HL-60/S4 (cell line): Measurements from ENCODE around the gene ATP6V1G1.

Experiments used
- in situ Hi-C: fragments of 300-500 bp; cut with MboI; formaldehyde crosslinking; loops from 2 replicates; pipeline ENCODE4 v1.14.3; 2022; ENCODE audit warnings: low sequenced_read_pairs

The ATP6V1G1 gene

DNA sequence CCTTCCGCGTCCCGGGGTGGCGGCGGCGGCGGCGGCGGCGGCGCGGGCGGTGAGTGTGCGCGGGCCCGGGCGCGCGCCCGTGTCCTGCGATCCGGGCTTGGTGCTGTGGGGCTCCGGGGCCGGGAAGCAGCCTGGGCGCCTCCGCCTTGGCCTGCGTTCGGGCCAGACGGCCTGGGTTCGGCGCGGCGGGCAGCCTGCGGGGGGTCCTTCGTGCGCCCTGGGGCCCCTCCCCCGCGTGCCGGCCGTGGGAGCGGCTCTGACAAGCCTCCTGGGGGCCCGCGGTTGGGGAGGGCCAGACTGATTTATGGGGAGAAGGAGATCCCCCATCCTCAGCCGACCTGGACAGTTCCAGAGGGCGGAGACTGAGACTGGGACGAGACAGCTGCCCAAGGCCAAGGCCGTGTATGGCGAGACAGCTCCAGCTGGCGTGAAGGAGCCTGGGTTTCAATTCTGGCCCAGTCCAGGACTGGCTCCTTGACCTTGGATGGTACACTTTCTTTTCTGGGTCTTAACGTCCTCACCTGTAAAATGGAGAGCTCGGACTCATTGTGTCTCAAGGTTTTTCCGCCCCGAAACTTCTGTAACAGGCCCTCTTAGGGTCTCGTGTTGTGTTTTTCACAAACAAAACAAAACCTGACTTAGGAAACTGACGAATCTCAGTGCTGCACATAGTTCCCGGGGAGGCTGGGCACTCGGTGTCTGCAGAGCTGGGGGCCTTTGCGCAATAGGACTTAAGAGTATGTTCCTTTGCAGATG, 24.1 kb downstream of the ATP6V1G1 start:
- in situ Hi-C loops: no loop called here

DNA sequence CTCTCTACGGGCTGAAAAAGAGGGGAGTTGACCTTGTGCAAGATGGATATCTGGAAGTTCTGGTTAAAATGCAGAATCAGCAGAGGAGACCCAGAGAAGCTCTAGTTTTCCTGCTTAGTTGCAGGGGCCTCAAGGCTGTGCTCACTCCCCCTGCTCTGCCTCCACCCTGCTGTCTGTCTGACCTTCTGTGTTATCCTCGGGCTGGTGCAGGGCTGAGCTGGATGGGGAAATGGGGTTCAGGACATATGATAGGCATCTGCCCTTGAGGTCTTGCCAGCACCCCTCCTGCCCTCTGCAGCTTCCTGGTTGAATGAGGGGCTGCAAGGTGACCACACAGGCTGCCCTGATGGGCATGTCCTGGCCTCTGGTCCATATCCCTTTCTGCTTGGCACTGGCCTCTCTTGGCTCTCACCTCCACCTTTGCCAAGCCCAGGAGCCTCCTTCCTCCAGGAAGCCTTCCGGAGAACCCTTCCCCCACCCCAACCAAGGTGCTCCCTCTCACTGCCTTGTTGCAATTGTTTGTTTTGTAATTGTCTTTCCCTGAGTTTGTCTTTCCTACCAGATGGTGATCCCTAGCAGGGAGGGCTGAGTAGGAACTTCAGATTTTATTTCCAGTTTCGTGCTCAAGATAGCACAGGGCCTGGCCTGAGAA, 24.8 kb downstream of the ATP6V1G1 start:
- in situ Hi-C loops: no loop called here

DNA sequence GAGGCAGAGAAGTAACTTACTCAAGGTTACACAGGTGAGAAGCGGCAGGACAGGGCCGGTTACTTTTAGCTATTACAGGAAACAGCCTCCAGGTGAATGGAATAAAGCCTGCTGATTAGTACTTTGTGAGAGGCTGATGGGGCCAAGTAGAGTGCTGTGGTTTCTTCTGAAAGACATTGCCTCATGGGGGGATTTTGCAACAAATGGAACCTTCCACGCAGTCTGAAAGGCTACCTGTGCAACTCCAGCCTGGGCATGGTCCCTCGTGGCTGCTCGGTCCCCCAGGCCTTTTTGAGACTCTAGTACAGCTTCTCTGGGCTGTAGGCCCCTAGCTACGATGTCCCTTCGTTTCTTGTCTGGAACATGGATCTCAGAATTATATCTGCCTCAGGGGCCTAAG, 25.5 kb downstream of the ATP6V1G1 start:
- in situ Hi-C loops: no loop called here

DNA sequence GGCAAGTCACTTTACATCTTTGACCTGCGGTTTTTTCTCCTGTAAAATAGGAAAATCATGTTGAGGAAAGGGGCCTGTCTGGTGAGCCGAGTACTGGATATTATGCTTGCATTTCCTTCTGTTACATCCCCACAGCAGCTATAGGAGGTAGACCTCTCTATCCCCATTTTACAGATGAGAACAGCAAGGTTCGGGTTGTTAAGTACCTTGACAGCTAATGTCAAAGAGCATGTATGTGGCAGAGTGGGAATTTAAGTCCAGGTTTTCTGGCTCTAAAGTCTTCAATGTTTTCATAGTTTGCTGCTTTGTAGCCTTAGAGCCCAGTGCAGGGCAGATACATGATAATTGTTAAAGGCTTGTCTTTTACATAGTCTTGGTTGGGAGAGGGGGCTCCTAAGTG, 26.4 kb downstream of the ATP6V1G1 start:
- in situ Hi-C loops: no loop called here

DNA sequence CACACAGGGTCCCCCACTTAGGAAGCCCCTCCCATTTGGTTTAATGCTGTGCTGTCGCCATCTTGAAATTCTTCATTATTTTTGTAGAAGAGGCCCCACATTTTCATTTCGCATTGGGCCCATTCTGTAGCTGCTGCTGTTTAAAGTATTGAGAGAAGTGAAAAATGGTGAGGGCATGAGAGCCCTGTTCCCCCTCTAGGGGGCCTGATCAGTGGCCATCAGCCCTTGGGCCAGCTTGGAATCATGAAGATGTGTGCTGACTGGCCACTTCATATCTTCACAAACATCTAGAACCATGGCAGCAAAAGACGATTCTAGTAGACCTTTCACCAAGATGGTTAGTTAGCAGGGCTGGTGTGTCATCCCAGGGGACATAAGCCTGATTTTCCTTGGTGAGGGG, 26.8 kb downstream of the ATP6V1G1 start:
- in situ Hi-C loops: no loop called here

DNA sequence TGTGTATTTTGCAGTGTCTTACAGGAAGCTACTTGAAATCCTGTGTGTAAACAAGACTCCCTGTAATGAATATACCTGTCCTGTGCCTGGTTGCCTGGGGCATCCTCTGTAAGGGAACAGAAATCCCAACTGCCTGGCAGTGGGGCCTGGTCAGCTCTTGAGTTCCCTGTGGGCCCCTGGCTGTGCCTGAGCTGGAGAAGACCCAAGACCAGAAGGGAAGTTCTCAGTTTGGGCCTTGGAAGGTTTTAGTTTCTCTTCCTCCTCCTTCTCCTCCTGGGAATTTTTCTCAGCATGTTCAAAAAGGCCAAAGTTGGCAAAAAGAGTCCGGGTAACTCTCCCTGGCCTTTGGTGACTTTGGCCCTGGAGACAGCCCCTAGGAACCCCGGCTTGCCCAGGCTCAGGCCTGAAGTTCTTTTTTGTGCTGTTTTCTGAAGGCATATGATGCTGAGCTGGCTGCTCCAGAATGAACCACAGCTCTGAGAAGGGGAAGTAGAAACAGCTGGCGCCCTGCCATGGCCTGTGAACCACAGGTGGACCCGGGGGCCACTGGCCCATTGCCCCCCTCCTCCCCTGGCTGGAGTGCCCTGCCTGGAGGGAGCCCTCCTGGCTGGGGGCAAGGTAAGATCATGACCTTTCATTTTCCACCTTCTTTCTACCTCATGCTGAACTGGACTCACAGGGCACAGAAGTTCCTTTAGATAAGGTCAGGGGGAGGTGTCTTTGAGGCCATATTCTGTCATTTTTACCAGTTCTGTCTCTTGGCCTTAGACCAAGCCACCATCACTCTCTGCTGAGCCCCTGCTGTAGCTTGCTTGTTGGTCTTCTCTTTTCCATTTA, 29.3 kb downstream of the ATP6V1G1 start:
- in situ Hi-C loops: no loop called here

DNA sequence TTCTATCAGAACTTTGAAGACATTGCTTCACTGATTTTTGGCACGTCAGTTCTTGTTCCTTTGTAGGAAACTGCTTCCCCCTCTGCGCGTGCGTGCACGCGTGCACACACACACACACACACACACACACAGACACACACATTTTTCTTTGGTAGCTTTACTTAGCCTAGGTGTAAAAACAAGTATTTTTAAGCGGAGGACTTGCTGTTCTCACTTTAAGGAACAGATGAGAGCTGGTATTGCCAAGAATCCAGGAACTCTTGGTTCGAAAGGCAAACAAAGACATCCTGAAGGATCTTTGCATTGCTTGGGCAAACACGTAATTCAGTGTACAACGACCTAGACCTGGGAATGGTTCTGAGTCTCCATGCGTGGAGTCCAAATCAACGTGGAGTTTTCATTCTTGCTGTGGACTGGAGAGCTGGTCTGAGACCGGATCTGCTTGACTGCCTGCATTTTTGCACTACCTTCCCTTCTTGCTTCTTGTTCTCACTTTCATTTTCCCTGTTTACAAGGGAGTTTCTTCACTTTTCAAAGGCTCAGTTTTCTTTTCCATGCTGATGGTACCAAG, 31.7 kb downstream of the ATP6V1G1 start:
- in situ Hi-C loops: no loop called here

DNA sequence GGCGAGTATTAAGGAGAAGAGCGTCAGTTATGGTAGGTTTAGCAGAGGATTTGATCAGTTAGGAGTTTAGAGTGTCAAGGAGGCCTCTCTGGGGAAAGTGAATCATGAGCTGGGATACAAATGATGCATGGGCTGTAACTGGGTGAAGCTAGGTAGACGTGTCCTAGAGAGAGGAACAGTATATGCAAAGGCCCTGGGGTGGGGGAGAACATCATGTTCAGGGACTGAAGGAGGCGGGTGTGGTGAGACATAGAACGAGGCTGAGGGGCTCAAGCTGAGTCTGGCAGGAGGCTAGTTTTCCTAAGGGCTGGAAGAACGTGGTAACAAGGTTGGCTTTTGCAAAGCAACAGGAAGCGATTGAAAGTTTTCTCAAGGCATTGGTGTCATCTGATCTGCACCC, 34.0 kb downstream of the ATP6V1G1 start:
- in situ Hi-C loops: no loop called here

DNA sequence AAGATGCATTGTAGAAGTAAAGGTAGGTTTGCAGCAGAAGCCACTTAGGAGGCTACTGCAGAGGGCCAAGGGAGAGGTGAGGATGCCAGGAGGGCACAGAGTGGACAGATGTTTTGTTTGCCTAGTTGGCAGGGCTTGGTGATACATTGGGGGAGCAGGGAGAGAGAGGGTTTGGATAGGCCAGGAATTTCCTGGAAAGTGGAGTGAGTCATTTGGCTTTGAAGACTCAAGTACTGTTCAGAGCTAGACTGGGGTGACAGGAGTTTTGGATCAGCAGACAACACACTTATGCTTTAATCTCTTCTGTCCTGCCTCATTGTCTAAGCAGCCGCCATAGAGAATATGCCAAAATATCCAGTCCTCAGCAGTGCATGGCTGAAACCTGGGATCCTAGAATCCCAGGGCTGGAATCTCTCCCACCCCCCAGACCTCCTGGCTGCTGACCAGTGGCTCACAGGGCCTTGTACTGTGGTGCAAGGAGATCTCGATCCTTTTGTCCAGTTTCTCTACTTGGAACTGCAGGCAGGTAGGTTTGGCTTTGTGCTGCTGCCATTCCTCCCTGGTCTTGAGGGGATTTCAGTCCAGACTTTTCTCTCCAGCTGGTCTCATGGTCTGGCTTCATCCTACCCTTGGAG, 34.5 kb downstream of the ATP6V1G1 start:
- in situ Hi-C loops: no loop called here

DNA sequence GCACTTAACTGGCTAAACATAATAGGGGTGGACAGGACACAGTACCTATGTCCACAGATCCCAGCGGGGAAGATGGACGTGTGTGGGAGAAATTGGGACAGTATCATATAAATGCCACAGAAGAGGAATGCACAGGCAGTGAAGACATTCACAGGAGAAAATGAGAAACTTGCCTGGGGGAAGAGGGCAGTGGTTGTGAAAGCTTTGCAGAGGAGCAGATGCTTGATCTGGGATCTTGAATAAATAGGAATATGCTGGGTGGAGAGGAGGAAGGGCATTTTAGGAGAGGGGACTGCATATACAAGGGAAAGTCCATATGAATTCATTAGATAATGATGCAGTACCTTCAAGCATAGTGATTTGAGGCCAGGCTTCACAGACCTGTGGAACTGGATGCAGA, 37.1 kb downstream of the ATP6V1G1 start:
- in situ Hi-C loops: no loop called here

DNA sequence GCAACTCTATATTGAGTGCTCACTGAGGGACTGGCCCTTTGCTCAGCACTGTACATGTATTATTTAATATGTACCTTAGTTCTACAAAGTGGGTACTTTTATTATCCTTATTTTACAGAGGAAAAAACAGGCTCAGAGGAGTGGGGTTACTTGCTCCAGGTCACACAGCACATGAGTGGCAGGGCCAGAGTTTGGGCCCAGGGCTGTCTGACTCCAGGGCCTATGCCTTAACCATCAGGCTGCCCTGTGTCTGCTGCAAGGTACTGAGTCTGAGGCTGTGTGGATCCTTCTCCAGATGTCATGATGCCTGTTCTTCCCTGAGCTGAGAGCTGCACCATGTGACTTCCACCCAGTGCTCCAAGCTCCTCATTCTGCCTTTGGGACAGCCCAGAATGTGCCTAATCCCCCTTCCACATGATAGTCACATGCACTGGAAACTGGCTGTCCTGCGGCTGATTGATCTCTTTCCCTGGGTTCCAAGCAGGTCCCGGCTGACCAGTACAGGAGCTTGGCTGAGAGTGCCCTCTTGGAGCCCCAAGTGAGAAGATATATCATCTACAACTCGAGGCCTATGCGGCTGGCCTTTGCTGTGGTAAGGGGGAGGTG, 38.9 kb downstream of the ATP6V1G1 start:
- in situ Hi-C loops: no loop called here

DNA sequence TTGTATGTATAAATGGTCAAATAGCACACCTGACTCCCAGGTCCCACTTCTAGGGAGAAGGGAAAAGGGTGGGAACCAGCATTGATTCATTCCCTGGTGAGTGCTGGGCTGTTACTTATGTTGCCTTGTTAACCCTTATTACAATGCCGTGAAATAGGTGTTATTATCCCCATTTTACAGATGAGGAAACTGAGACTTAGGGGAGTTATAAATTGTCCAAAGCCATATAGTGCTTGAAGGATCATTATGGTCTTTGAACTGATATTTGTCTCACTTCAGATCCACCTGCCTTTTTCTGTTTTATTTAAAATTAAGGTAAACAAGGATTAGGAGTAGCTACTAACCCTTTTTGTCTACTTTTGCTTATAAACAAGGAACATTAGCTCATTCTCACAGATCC, 40.0 kb downstream of the ATP6V1G1 start:
- in situ Hi-C loops: no loop called here

DNA sequence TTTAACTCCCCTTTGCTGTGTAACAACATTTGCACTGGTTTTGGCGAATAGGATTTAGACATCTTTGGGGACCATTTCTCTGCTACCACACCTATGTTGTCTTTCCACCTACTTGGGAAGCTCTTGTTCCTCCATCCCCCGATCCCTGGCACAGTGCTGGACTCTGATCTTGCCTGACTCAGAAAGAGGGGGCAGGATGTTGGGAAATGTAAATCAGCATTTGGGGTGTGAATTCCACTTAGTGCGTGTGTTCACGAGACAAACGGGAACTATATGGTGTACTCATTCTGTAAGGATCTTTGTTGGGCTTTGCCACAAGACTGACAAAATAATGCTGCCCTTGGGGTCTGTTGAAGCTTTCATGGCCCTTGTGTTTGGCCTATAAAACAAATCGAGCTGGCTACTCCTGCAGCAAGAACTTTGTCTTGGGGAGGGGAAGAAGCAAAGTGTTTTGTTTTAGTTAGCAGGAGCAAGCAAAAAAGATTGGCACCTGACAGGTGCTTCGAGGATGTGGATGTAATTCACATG, 42.1 kb downstream of the ATP6V1G1 start:
- in situ Hi-C loops: no loop called here

DNA sequence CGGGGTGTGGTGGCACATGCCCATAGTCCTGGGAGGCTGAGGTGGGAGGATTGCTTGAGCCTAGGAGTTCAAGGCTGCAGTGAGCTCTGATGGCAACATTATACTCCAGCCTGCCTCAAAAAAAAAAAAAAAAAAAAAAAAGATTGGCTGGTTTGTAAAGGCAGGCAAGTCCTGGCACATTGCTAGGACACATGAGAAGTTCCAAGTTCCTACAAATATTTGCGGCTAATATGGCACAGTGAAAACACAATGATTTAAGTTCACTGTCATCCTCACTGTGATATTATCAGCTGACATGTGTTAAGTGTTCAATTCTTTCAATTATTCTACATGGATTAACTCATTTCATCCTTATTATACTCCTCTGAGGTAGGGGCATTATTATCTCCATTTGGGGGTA, 43.6 kb downstream of the ATP6V1G1 start:
- in situ Hi-C loops: no loop called here

DNA sequence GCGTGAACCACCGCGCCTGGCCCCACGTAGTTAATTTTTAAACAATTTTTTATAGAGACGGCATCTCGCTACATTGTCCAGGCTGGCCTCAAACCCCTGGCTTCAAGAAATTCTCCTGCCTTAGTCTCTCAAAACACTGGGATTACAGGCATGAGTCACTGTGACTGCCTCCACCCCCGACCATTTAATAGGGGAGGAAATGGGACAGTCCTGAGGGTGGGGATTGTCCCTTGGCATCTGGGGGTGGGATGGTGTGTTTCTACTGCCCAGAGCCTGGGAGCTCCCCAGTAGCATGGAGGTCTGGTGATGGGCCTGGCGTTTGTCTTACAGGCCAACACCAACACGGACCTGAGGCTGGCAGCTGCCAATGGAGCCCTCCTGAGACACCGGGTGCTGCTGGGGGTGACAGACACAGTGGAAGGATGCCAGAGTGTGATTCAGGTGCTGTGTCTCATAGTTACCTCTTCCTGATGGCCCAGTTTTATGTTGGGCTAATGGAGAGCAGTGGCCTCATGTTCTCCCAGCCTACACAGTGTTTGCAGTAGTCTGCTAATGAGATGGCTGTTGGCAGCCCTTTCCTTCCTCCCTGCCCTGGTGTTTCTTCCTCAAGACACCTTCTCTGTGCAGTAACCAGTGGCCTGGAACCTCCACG, 46.0 kb downstream of the ATP6V1G1 start:
- in situ Hi-C loops: no loop called here

DNA sequence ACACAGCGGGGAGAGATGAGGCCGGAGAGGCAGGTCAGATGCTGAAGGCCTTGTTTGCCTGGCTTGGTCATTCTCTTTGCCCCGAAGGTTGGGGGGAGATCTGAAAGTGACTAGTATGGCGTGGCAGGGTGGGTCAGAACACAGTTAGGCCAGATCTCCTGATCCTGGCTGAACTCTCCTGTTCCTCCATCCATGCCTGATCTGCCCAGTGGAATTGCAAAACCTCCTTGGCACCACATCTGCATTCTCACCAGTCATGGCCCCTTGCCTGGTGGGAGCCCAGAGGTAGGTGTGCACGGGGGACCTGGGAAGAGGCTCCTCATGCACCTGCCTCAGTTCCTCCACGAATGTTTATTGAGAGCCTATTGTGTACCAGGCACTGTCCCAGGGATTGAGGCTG, 46.8 kb downstream of the ATP6V1G1 start:
- in situ Hi-C loops: no loop called here

DNA sequence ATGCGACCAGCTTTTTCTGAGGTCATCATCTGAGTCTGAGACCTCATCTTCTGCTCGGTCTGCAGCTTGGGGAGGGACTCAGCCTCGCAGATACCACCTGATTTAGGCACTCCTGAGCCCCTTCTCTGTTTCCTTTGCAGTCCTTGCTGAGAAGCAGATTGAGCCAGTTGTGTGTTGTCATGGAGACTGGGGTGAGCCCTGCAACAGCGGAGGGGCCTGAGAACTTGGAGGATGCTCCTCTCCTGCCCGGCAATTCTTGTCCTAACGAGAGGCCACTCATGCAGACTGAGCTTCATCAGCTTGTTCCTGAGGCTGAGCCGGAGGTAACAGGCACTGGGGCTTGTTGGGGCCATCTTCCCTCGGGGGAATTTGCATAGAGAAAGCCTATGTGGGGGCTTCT, 50.8 kb downstream of the ATP6V1G1 start:
- in situ Hi-C loops: no loop called here

DNA sequence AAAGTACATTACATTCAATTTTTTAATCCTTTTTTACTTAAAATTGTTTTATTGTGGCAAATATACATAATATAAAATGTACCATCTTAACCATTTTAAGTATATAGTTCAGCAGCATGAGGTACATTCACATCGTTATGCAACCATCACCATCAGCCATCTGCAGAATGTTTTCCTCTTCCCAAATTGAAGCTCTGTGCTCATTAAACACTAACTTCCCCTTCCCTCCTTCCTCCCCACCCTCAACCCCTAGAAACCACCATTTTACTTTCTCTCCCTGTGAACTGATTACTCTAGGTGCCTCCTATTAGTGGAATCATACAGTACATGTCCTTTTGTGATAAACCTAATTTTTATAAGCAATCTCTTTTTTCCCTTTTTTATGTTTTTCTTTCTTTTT, 54.4 kb downstream of the ATP6V1G1 start:
- in situ Hi-C loops: no loop called here

DNA sequence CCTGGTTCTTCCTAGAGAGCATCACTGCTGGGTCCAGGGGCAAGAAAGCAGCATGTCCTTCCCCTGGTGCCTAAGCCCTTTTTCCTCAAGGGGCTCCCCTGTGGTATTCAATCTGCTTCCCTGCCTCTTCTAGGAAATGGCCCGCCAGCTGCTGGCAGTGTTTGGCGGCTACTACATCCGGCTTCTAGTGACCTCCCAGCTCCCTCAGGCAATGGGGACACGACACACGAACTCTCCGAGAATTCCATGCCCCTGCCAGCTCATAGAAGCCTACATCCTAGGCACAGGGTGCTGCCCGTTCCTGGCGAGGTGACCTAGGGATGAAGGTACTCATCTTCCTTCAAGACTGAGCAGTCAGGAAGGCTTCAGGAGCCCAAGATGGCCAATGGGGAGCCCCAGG, 55.4 kb downstream of the ATP6V1G1 start:
- in situ Hi-C loops: no loop called here

DNA sequence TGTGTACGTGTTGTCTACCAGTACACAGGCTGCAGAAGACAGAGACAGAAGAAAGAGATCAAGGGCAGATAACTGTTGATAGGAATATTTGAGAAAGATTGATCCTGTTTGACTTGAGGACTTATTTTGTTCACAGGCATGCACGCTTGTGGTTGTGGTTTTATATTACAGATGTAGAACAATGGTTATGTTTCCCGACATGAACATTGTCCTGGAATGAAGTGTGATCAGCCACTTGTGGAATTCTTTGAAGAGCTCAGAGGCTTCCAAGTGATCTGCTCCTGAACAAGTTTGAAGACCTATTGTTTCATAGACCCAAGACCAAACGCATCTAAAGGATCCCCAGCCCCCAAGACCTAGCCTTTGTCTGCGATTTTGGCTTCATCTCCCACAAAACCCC, 56.3 kb downstream of the ATP6V1G1 start:
- in situ Hi-C loops: no loop called here
